Smooth muscle cell (in vitro differentiated cells): ENCODE data around the gene LEMD2. TPM values are rescaled to one million over a fixed set of nuclear protein-coding genes. Genes with fewer than 3 reads are reported as not detected.

Source experiments
- DNase-seq: peaks from one replicate; lab custom pipeline; 2025; ENCODE audit not compliant: unreplicated experiment; lab: John Stamatoyannopoulos, UW
- H2AFZ ChIP-seq: fragments of 200-600 bp; sonication (generic); 2 replicates; pipeline ENCODE4 v1.6.0; 2016; ENCODE audit warnings: antibody characterized with exemption, low read depth, mild to moderate bottlenecking
- H3F3A ChIP-seq: fragments of 200-600 bp; sonication (generic); 2 replicates; pipeline ENCODE4 v1.6.0; 2017; ENCODE audit warnings: antibody characterized with exemption, low read depth
- H3K27ac ChIP-seq: fragments of 200-600 bp; sonication (generic); 2 replicates; pipeline ENCODE4 v1.5.1; 2016; ENCODE audit warnings: low read depth, mild to moderate bottlenecking
- H3K27me3 ChIP-seq: fragments of 200-600 bp; sonication (generic); 2 replicates; pipeline ENCODE4 v1.6.1; 2016; ENCODE audit warnings: low read depth, mild to moderate bottlenecking
- H3K36me3 ChIP-seq: fragments of 200-600 bp; sonication (generic); 2 replicates; pipeline ENCODE4 v1.5.1; 2016; ENCODE audit warnings: low read depth
- H3K4me1 ChIP-seq: fragments of 200-600 bp; sonication (generic); 2 replicates; pipeline ENCODE4 v1.5.1; 2016; ENCODE audit warnings: low read depth
- H3K4me2 ChIP-seq: fragments of 200-600 bp; sonication (generic); 2 replicates; pipeline ENCODE4 v1.6.0; 2016; ENCODE audit warnings: mild to moderate bottlenecking
- H3K4me3 ChIP-seq: fragments of 200-600 bp; sonication (generic); 2 replicates; pipeline ENCODE4 v1.5.1; 2016; ENCODE audit warnings: mild to moderate bottlenecking
- H3K79me2 ChIP-seq: fragments of 200-600 bp; sonication (generic); 2 replicates; pipeline ENCODE4 v1.6.0; 2016; ENCODE audit warnings: low read depth, mild to moderate bottlenecking
- H3K9ac ChIP-seq: fragments of 200-600 bp; sonication (generic); 2 replicates; pipeline ENCODE4 v1.6.0; 2016; ENCODE audit warnings: low read depth
- H3K9me3 ChIP-seq: fragments of 200-600 bp; sonication (generic); replicated peaks from 2 replicates; pipeline ENCODE4 v1.5.1; 2016; ENCODE audit warnings: low read depth
- H4K20me1 ChIP-seq: fragments of 200-600 bp; sonication (generic); 2 replicates; pipeline ENCODE4 v1.6.0; 2016; ENCODE audit warnings: low read depth
- WGBS: methylation state at CpG from one replicate; pipeline ENCODE4 v1.1.7; 2016; ENCODE audit warnings: low lambda C conversion rate; 5-methylcytosine and 5-hydroxymethylcytosine counted together
- polyA plus RNA-seq: library from polyadenylated mRNA; unstranded; fragments of >200 nt; fragmentation: Nextera tagmentation; extraction: Ambion mirVana; gene quantifications from 2 replicates; pipeline ENCODE4 v1.2.1, GENCODE V29; 2016
- total RNA-seq: library from RNA; depleted of rRNA; stranded (reverse); fragments of >200 nt; gene quantifications from 2 replicates; pipeline ENCODE4 v1.2.3, GENCODE V29; 2014
- TF ChIP-seq, protein P1 (sequence below): fragments of 200-600 bp; sonication (generic); IDR thresholded peaks from 2 replicates; pipeline ENCODE4 v1.5.1; 2017; ENCODE audit warnings: borderline replicate concordance, mild to moderate bottlenecking, antibody characterized with exemption; ENCODE audit not compliant: insufficient read depth, poor library complexity, severe bottlenecking

LEMD2 gene
- total and polyA plus RNA-seq, 2 experiments from 2014 or later: 48.8 to 87.3 TPM

DNA sequence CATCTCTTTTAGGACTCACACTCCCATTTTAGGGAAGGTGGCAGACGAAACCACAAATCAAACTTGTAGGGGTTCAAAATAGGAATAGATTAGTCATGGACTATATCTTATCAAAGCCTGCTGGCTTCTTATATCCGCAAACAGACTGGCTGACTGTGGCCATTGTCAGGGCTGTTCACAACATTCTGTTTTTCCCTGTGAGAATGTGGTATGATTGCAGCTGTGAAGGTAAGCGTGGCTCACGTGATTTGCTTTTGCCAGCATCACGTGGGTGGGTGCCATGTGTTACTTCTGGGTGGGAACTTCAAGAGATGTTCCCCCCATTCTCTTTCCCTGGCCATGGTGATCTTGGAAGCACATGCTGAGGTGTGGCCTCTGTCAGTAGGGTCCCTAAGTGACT, 48.1 kb downstream of the LEMD2 start:
- Histone ChIP-seq H3K27me3 (no peaks in the 10 kb centered on the region), H3K4me2 (peak overlapping the region; percentile 1), H3K79me2 (no peaks in the 10 kb centered on the region), H3K27ac (no peak overlapping the region), H3K9me3 (no peaks in the 10 kb centered on the region), H3K4me1 (peaks cover 13% of the 10 kb centered on the region), H3K36me3 (no peaks in the 10 kb centered on the region), H3K9ac (no peak overlapping the region), H3F3A (peaks cover 3% of the 10 kb centered on the region), H3K4me3 (no peak overlapping the region), H4K20me1 (peaks cover 3% of the 10 kb centered on the region), H2AFZ (no peak overlapping the region)
- TF ChIP-seq, protein P1, sequence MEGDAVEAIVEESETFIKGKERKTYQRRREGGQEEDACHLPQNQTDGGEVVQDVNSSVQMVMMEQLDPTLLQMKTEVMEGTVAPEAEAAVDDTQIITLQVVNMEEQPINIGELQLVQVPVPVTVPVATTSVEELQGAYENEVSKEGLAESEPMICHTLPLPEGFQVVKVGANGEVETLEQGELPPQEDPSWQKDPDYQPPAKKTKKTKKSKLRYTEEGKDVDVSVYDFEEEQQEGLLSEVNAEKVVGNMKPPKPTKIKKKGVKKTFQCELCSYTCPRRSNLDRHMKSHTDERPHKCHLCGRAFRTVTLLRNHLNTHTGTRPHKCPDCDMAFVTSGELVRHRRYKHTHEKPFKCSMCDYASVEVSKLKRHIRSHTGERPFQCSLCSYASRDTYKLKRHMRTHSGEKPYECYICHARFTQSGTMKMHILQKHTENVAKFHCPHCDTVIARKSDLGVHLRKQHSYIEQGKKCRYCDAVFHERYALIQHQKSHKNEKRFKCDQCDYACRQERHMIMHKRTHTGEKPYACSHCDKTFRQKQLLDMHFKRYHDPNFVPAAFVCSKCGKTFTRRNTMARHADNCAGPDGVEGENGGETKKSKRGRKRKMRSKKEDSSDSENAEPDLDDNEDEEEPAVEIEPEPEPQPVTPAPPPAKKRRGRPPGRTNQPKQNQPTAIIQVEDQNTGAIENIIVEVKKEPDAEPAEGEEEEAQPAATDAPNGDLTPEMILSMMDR: no peak
- 69% methylated on average over 5 of the region's 5 CpGs for WGBS
- no peak for DNase-seq

DNA sequence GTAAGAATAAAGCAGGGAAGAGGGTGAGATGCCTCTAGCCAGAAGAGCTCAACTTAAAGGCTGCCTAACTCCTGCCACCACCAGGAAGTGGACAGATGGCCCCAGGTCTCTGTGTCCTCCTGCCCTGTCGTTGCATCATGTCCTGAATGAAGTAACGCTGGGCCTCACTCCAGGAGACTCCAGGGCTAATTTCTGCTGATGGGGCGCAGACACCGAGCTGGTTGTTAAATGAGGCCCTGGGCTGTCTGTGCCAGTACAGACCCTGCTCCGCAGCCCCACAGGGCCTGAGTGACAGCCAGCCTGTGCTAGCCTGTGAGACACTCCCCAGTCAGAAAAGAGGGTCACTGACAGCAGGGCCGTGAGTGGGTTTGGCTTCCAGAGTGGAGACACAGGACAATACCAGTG, 48.7 kb downstream of the LEMD2 start:
- DNase-seq: no peak
- TF ChIP-seq, protein P1: no peak
- Histone ChIP-seq H2AFZ (no peak overlapping the region), H3K4me1 (peaks cover 8% of the 10 kb centered on the region), H3F3A (no peaks in the 10 kb centered on the region), H3K4me3 (no peak overlapping the region), H3K4me2 (peak overlapping the region; percentile 1), H3K79me2 (no peaks in the 10 kb centered on the region), H3K9ac (no peak overlapping the region), H3K36me3 (no peaks in the 10 kb centered on the region), H3K27ac (no peak overlapping the region), H4K20me1 (peaks cover 3% of the 10 kb centered on the region), H3K27me3 (no peaks in the 10 kb centered on the region), H3K9me3 (no peaks in the 10 kb centered on the region)
- 52% methylated on average over 6 of the region's 6 CpGs for whole genome bisulfite sequencing

DNA sequence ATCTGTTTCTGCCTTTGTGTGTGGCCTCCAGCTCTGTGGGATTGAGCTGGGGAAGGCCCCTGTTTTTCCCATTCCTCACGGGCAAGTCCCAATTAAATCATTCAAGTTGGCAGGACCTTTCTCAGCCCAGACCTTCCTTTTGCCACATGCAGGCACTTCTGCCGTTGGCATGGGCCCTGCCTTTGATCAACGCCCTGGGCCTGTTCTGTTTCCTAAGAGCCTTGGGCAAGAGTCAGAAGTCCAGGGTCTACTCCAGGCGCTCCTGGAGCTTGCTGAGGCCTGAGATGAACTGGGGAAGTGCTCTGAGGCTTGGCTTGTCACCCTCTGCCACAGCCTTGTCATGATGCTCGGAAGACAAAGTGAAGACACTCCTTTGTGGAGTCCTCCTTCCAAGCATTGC, 49.4 kb downstream of the LEMD2 start:
- no peaks in the 10 kb centered on the region for H3K36me3 ChIP-seq
- H3K27me3 ChIP-seq: no peaks in the 10 kb centered on the region
- TF ChIP-seq, protein P1: no peak
- no peak overlapping the region for H3K4me3 ChIP-seq
- no peaks in the 10 kb centered on the region for H3K9me3 ChIP-seq
- no peak for DNase-seq
- no peak overlapping the region for H3K4me2 ChIP-seq
- 88% methylated on average over 5 of the region's 5 CpGs for WGBS
- no peaks in the 10 kb centered on the region for H3F3A ChIP-seq
- no peak overlapping the region for H3K9ac ChIP-seq
- peaks cover 1% of the 10 kb centered on the region for H3K4me1 ChIP-seq
- no peaks in the 10 kb centered on the region for H3K79me2 ChIP-seq
- H3K27ac ChIP-seq: no peak overlapping the region
- no peak overlapping the region for H2AFZ ChIP-seq
- peaks cover 3% of the 10 kb centered on the region for H4K20me1 ChIP-seq

- Histone ChIP-seq H3K4me1 (no peaks in the 10 kb centered on the region), H4K20me1 (no peaks in the 10 kb centered on the region), H3K4me2 (no peak overlapping the region), H3K4me3 (no peak overlapping the region), H3K27ac (no peak overlapping the region), H2AFZ (no peak overlapping the region), H3K27me3 (no peaks in the 10 kb centered on the region), H3K9me3 (no peaks in the 10 kb centered on the region), H3K36me3 (no peaks in the 10 kb centered on the region), H3K79me2 (no peaks in the 10 kb centered on the region), H3F3A (no peaks in the 10 kb centered on the region), H3K9ac (no peak overlapping the region)
- WGBS: 97% methylated on average over 5 of the region's 5 CpGs
- DNase-seq: no peak
- TF ChIP-seq, protein P1: no peak
Measured at GRCh38 chr6:33738879-33739278, 50.1 kb downstream of the LEMD2 start.
